OCI-LY7 (cell line): ENCODE measurements around the gene BHLHE40. TPM values are rescaled to one million over a fixed set of nuclear protein-coding genes. Genes with fewer than 3 reads are reported as not detected.

Experiments
- BruUV-seq: library from RNA; stranded (reverse); fragments of 400-500 nt; replicated peaks from 2 replicates; lab custom pipeline; 2021; lab: Mats Ljungman, UMichigan
- CTCF ChIA-PET: fragments of 300-600 bp; sonication (Branson Sonifier 250); formaldehyde crosslinking; loops from one replicate; lab custom pipeline; 2022; ENCODE audit warnings: antibody characterized with exemption; ENCODE audit not compliant: unreplicated experiment; lab: Charles Lee
- POLR2A ChIA-PET: fragments of 300-600 bp; sonication (Branson Sonifier 250); formaldehyde crosslinking; loops from one replicate; lab custom pipeline; 2022; ENCODE audit warnings: antibody characterized with exemption; lab: Charles Lee
- DNase-seq: peaks from one replicate; pipeline ENCODE4 v3.0.0-alpha.2; 2015; ENCODE audit warnings: low spot score
- H2AFZ ChIP-seq: fragments of 200-600 bp; sonication (generic), shearing (Covaris generic); 2 replicates; pipeline ENCODE4 v1.6.1; 2014; ENCODE audit warnings: mild to moderate bottlenecking, antibody characterized with exemption, low read length, moderate library complexity
- H3K27ac ChIP-seq: fragments of 200-600 bp; sonication (generic); 2 replicates; pipeline ENCODE4 v1.5.1; 2014; ENCODE audit warnings: mixed run types, low read depth, mild to moderate bottlenecking, moderate library complexity, low read length, inconsistent platforms; ENCODE audit not compliant: poor library complexity, severe bottlenecking
- H3K36me3 ChIP-seq: fragments of 200-600 bp; sonication (generic); 2 replicates; pipeline ENCODE4 v1.6.1; 2014; ENCODE audit warnings: mild to moderate bottlenecking, antibody characterized with exemption, low read length, moderate library complexity, mixed read lengths; ENCODE audit not compliant: insufficient read depth
- H3K4me1 ChIP-seq: fragments of 200-600 bp; sonication (generic); 2 replicates; pipeline ENCODE4 v1.5.1; 2014; ENCODE audit warnings: mild to moderate bottlenecking, low read length; ENCODE audit not compliant: insufficient read depth, poor library complexity, severe bottlenecking
- H3K4me2 ChIP-seq: fragments of 200-600 bp; sonication (generic); 2 replicates; pipeline ENCODE4 v1.6.1; 2014; ENCODE audit warnings: mild to moderate bottlenecking, low read length
- H3K4me3 ChIP-seq: fragments of 200-600 bp; sonication (generic); 2 replicates; pipeline ENCODE4 v1.5.1; 2014; ENCODE audit warnings: mild to moderate bottlenecking, low read depth, low read length; ENCODE audit not compliant: poor library complexity, severe bottlenecking
- H3K79me2 ChIP-seq: fragments of 200-600 bp; sonication (generic); 2 replicates; pipeline ENCODE4 v1.6.1; 2016; ENCODE audit warnings: low read depth, mild to moderate bottlenecking, low read length, moderate library complexity, mixed read lengths; ENCODE audit not compliant: insufficient read depth
- H3K9me2 ChIP-seq: fragments of 200-600 bp; sonication (generic); 2 replicates; pipeline ENCODE4 v1.6.1; 2016; ENCODE audit warnings: mild to moderate bottlenecking, low read length, mixed read lengths; ENCODE audit not compliant: insufficient read depth
- H3K9me3 ChIP-seq: fragments of 200-600 bp; sonication (generic); 2 replicates; pipeline ENCODE4 v1.6.1; 2014; ENCODE audit warnings: mild to moderate bottlenecking, mixed run types, low read length, mixed read lengths
- H4K20me1 ChIP-seq: fragments of 200-600 bp; sonication (generic); 2 replicates; pipeline ENCODE4 v1.6.1; 2014; ENCODE audit warnings: mild to moderate bottlenecking, antibody characterized with exemption, low read length, moderate library complexity, mixed read lengths; ENCODE audit not compliant: insufficient read depth
- CTCF ChIP-seq: fragments of 200-600 bp; sonication (generic); conservative IDR thresholded peaks from 2 replicates; pipeline ENCODE4 v1.5.1; 2014; ENCODE audit warnings: mild to moderate bottlenecking, antibody characterized with exemption, low read length, moderate library complexity, mixed read lengths
- EZH2phosphoT487 ChIP-seq: fragments of 200-600 bp; sonication (generic); IDR thresholded peaks from 2 replicates; pipeline ENCODE4 v1.6.1; 2018; ENCODE audit warnings: low read depth, borderline replicate concordance, mild to moderate bottlenecking, mixed run types, antibody characterized with exemption, low read length, moderate library complexity, mixed read lengths
- intact Hi-C: fragments of 100-400 bp; cut with micrococcal nuclease; formaldehyde crosslinking; loops from one replicate; pipeline ENCODE4 v1.10.0; 2022; ENCODE audit not compliant: unreplicated experiment
- total RNA-seq, 2 experiments: library from RNA; depleted of rRNA in 1 of 2; stranded (reverse); fragments of >200 nt in 1 of 2; shearing (Covaris generic) in 1 of 2; gene quantifications; 2 replicates each; pipeline ENCODE4 v1.2.3, GENCODE V29; 2014 to 2022

BHLHE40 gene
- total RNA-seq, 2 experiments from 2014 or later = 0.11 to 0.35 TPM

DNA sequence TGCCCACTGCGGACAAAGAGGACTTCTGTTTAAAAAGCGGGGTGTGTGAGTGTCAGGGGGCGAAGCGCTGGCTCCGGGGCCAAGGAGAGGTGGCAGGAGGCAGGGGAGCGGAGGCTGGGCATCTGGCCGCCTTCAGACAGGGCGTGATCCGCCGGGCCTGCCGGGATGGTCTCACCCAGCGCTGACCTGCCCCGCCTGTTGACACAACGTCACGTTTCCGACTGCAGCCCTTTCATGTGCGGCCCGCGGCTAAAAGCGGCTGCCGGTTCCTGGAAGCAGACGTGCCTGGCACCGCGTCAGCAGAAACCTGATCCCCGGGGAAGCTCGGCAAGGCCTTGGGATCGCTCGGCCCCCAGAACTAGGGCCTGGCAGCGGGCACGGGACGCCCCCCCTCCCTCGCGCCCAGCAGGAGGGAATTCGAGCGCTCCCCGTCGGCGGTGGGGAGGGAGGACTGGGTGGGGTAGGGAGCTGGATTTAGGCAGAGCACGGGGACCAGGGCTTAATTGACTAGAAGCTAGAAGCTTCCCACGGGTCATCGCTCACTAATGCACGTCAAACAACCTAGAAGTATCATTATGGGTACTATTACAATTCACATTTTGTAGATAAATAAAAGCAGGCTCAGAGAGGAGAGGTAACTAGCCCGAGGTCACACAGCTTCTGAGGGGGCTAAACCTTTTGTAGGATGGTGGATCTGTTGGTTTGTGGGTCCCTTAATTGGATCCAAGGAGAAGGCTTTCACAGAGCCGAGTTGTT lies 7.7 kb downstream of the BHLHE40 start:
- H3K4me2 ChIP-seq = peak overlapping the region; percentile 54; the same call in 1 of the 2 replicates
- no peak overlapping the region for H2AFZ ChIP-seq
- no peak overlapping the region for H3K27ac ChIP-seq
- TF ChIP-seq EZH2phosphoT487 (no peak), CTCF (no peak)
- DNase-seq = no peak
- no peaks in the 10 kb centered on the region for H3K79me2 ChIP-seq
- H4K20me1 ChIP-seq = no peaks in the 10 kb centered on the region
- peaks cover 11% of the 10 kb centered on the region for H3K4me1 ChIP-seq
- H3K9me3 ChIP-seq = no peaks in the 10 kb centered on the region
- ChIA-PET POLR2A (interaction anchor here (1.0 kb wide), 2 partner anchors 21 to 230 kb away, joined by 3 read pairs; no protein-coding TSS in a partner anchor), CTCF (interaction anchor here (1.2 kb wide), 1 partner anchor 10 kb away, joined by 4 read pairs; no protein-coding TSS in a partner anchor)
- no TSS peak for BruUV-seq
- peak overlapping the region; percentile 10 for H3K4me3 ChIP-seq
- no peaks in the 10 kb centered on the region for H3K9me2 ChIP-seq
- H3K36me3 ChIP-seq = no peaks in the 10 kb centered on the region
- intact Hi-C loops = no loop called here

DNA sequence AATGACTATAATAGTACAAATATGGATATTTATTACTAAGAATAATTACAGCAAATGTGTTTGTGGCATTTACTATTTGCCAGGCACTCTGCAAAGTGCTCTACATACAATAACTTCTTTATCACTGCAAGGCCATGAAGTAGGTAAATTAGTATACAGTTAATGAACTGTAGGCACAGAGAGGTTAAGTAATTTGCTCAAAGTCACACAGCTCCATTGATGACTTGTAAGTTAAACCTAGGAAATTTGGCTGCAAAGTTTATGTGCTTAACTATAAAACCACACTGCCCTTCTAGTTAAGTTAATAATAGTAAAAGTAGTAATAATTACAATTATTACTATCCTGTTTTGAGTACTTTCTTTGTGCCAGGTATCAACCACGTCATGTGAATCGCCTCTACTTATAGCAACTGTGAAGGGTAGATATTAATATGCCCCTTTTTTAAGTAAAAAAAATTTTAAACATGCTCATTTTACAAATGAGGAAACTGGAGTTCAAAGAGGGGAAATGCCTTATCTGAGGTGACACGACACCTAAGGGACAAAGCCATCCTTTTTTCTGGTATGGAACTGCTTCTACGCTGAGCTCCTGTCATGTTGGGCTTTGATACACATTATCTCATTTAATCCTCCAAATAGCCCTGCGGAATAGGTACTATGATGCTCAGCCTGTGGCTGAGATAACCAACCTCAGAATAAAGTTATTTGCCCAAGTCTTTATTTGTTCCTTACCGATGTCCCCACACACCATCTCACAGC lies 8.5 kb downstream of the BHLHE40 start:
- Histone ChIP-seq H3K4me2 (peak overlapping the region; percentile 54; the same call in 1 of the 2 replicates), H3K27ac (no peak overlapping the region), H3K4me1 (peaks cover 11% of the 10 kb centered on the region), H3K79me2 (no peaks in the 10 kb centered on the region), H3K9me3 (no peaks in the 10 kb centered on the region), H3K36me3 (no peaks in the 10 kb centered on the region), H2AFZ (no peak overlapping the region), H3K9me2 (no peaks in the 10 kb centered on the region), H4K20me1 (no peaks in the 10 kb centered on the region), H3K4me3 (no peak overlapping the region)
- intact Hi-C loops = no loop called here
- CTCF ChIA-PET = no interaction called here
- TF ChIP-seq EZH2phosphoT487 (no peak), CTCF (no peak)
- no peak for DNase-seq
- POLR2A ChIA-PET = interaction anchor here (0.7 to 1.0 kb wide), 5 partner anchors 7 to 268 kb away, joined by 3 to 9 read pairs (median 3); no protein-coding TSS in a partner anchor
- no TSS peak for BruUV-seq
